OCI-LY3 (cell line): ENCODE measurements around the gene EML4.

Experiments used
- CTCF ChIP-seq: fragments of 200-600, 300-600 bp; sonication (generic); IDR thresholded peaks from 2 replicates; pipeline ENCODE4 v1.5.1; 2014; ENCODE audit warnings: antibody characterized with exemption, low read length, low read depth
- EZH2phosphoT487 ChIP-seq: fragments of 200-600 bp; shearing (Covaris generic); IDR thresholded peaks from 2 replicates; pipeline ENCODE4 v1.6.1; 2018; ENCODE audit warnings: antibody characterized with exemption, mixed run types, low read depth

DNA sequence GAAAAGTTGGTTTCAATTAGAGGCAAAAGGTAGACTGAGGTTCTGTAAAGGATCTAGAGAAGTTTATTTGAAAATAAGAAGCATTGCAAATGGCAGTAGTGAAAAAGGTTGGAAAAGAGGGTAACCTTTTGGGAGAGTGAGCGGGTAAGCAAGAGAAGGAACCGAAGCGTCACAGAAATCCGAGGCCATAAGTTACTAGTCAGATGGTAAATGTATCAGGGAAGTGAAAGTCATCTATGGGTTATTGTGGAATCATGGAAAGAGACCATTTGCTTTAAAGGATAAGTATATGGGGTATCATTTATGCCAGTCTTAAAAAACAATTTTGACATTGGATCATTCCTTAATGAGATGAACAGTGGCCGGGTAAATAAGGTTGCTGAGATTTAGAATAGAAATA lies 30.5 kb downstream of the EML4 start:
- no peak for TF ChIP-seq CTCF
- TF ChIP-seq EZH2phosphoT487 = no peak
